GM12892 (cell line): ENCODE results near the gene TRABD2B.

Experiments
- POLR2A ChIP-seq: IDR thresholded peaks from 2 replicates; pipeline ENCODE4 v1.6.1; 2011; ENCODE audit warnings: low read depth, low read length, control low read depth
- POLR2AphosphoS5 ChIP-seq: IDR thresholded peaks from 2 replicates; pipeline ENCODE4 v1.6.1; 2011; ENCODE audit warnings: low read depth, low read length, control low read depth

DNA sequence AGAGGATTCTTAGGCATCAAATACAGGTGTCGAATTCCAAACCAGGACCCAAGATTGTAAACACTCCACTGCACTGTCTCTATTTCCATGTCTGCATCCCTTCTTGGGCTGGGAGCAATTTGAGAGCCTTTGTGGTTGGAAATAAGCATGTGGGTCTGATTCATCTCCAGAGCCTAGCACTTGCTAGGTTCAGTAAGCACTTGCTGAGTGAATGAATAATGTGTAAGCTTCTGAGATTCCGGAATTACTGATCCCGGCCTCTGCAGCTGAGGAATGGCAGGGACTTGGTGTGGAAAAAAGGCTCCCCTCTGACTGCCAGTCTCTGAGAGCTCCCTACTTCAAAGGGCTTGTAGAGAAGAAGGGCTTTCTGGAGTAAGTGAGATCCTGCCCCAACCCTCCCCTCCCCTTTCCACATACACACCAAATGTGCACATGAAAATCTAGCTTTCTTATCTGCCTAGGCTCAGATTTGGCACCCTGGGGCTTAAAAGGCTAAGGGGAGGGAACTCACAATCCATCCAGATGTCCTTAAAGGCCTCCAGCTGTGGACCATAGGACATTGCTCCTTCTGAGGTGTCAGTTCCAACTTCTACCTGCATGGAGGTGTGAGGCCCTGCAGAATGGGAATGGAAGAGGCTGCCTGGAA, 39.6 kb upstream of the TRABD2B start:
- TF ChIP-seq POLR2AphosphoS5 (no peak), POLR2A (no peak)
